ENCODE data around the gene CTSS.

DNA sequence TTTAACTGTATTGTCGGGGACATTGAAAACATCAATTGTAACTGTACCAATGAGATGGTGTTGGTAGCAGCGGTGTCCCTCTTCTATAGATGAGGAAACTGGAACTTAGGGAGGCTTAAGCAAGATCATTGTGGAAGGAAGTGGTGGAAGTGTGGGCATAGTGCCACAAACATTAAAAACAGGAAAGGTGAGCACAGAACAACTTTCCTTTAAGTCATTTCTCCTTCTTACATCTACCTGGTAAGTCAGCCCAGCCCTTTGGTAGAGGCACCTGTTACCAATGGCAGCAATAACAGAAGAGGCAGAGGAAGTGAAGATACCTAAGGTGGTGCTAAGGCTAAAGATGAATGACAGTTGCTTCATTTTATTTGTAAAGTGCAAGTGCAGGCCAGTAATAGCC lies 12.0 kb upstream of the CTSS start:
- TF ChIP-seq CTCF (IDR thresholded peaks at IDR 0.05) (no peak), EZH2 (IDR thresholded peaks at IDR 0.05; ENCODE audit: borderline replicate concordance, insufficient read depth, low read depth, low read length, poor library complexity, severe bottlenecking) (no peak)

Data from B cell (primary cell).